Body of pancreas (tissue), 4 donors: ENCODE results near the gene TBX5.

ENCODE experiments used
- POLR2A ChIP-seq, 3 donors: fragments of 450-650 bp; IDR thresholded peaks; one replicate each; pipeline ENCODE4 v1.6.1; 2016; ENCODE audit warnings: antibody characterized with exemption in 3 of 3, mild to moderate bottlenecking in 2 of 3
- TF ChIP-seq, protein P1 (sequence below), 7 experiments: fragments of 450-650 bp in 4 of 7; fragments of 200-600 bp in 3 of 7; sonication (generic) in 3 of 7; IDR thresholded peaks; one replicate each; pipeline ENCODE4 v1.5.1; 2016 to 2019; ENCODE audit warnings: antibody characterized with exemption in 7 of 7

- TF ChIP-seq, protein P1, sequence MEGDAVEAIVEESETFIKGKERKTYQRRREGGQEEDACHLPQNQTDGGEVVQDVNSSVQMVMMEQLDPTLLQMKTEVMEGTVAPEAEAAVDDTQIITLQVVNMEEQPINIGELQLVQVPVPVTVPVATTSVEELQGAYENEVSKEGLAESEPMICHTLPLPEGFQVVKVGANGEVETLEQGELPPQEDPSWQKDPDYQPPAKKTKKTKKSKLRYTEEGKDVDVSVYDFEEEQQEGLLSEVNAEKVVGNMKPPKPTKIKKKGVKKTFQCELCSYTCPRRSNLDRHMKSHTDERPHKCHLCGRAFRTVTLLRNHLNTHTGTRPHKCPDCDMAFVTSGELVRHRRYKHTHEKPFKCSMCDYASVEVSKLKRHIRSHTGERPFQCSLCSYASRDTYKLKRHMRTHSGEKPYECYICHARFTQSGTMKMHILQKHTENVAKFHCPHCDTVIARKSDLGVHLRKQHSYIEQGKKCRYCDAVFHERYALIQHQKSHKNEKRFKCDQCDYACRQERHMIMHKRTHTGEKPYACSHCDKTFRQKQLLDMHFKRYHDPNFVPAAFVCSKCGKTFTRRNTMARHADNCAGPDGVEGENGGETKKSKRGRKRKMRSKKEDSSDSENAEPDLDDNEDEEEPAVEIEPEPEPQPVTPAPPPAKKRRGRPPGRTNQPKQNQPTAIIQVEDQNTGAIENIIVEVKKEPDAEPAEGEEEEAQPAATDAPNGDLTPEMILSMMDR (IDR thresholded peaks at IDR 0.05) = no peak
- no peak for TF ChIP-seq POLR2A (IDR thresholded peaks at IDR 0.05)
Measured at GRCh38 chr12:114402084-114402717, 3.7 kb downstream of the TBX5 start.
